Lung (tissue), 12 donors: Measurements from ENCODE around the gene DENND11. TPM values are rescaled to one million over a fixed set of nuclear protein-coding genes. Genes with fewer than 3 reads are reported as not detected.

ENCODE experiments used
- ATAC-seq: fragments of 200-7000 bp; cut with Tn5 transposase; one replicate; pipeline ENCODE4 v1.9.1; 2020; ENCODE audit warnings: moderate number of reproducible peaks; ENCODE audit not compliant: insufficient read depth, low FRiP score
- DNase-seq, 3 donors: peaks; one replicate each; pipeline ENCODE4 v3.0.0-alpha.2; 2013 to 2017
- H3K27ac ChIP-seq, 2 donors: one replicate each; pipeline ENCODE4 v1.5.1; 2013; ENCODE audit warnings: mild to moderate bottlenecking in 2 of 2, moderate library complexity in 2 of 2, control low read depth in 1 of 2, inconsistent platforms in 1 of 2, low read depth in 1 of 2, low read length in 1 of 2
- H3K27me3 ChIP-seq, 3 donors: one replicate each; pipeline ENCODE4 v1.5.1; 2013; ENCODE audit warnings: low read length in 2 of 3; ENCODE audit not compliant: control insufficient read depth in 3 of 3, insufficient read depth in 3 of 3
- H3K36me3 ChIP-seq, 4 donors: one replicate each; pipeline ENCODE4 v1.5.1; 2013; ENCODE audit warnings: low read length in 4 of 4, mild to moderate bottlenecking in 1 of 4, moderate library complexity in 1 of 4; ENCODE audit not compliant: control insufficient read depth in 4 of 4, insufficient read depth in 4 of 4
- H3K4me1 ChIP-seq, 5 donors: one replicate each; pipeline ENCODE4 v1.5.1; 2013; ENCODE audit warnings: low read length in 5 of 5, mild to moderate bottlenecking in 2 of 5, moderate library complexity in 1 of 5; ENCODE audit not compliant: control insufficient read depth in 5 of 5, insufficient read depth in 5 of 5
- H3K4me3 ChIP-seq: one replicate; pipeline ENCODE4 v1.5.1; 2013; ENCODE audit warnings: mild to moderate bottlenecking, control low read depth, moderate library complexity
- H3K9ac ChIP-seq, 2 donors: one replicate each; pipeline ENCODE4 v1.5.1; 2013; ENCODE audit warnings: low read length in 2 of 2, control low read depth in 1 of 2; ENCODE audit not compliant: insufficient read depth in 1 of 2
- H3K9me3 ChIP-seq, 4 donors: one replicate each; pipeline ENCODE4 v1.5.1; 2013; ENCODE audit warnings: low read length in 3 of 4, mild to moderate bottlenecking in 1 of 4, moderate library complexity in 1 of 4; ENCODE audit not compliant: control insufficient read depth in 4 of 4, insufficient read depth in 3 of 4
- CTCF ChIP-seq: IDR thresholded peaks from 2 replicates; pipeline ENCODE4 v1.5.1; 2012; ENCODE audit warnings: mild to moderate bottlenecking; ENCODE audit errors: control extremely low read depth, extremely low read depth
- WGBS, 2 donors: extraction: QIAGEN DNeasy Blood & Tissue Kit; methylation state at CpG; one replicate each; pipeline ENCODE4 v1.1.7; 2013; 5-methylcytosine and 5-hydroxymethylcytosine counted together
- polyA plus RNA-seq, 2 donors: library from polyadenylated mRNA; stranded (reverse); fragments of 200-250 nt; gene quantifications; one replicate each; pipeline ENCODE4 v1.2.1, GENCODE V29; 2013
- total RNA-seq, 2 donors: library from RNA; depleted of rRNA in 1 of 2; stranded (reverse); fragments of >200 nt in 1 of 2; gene quantifications; one replicate each; pipeline ENCODE4 v1.2.1, GENCODE V29; 2014 to 2021
- donor health status: control.
- donor health status: control.
- donor health status: Bipolar disorder and iron deficiency.
- donor health status: healthy.
- donor health status: DM: yes; HTN: yes; CAD: no.

The DENND11 gene
- total and polyA plus RNA-seq, 4 donors = 5.1 to 43.3 (median 16.2) TPM

GRCh38 chr7:141708351-141708750 lies 6.4 kb upstream of the DENND11 start, which contains the start of gene WEE2:
TSS of gene WEE2 (plus strand) at chr7:141708353. CDS start at chr7:141708759, 406 bp downstream.
- ATAC-seq (no peak), DNase-seq (no peak)
- no peak within 1 kb of the TSS for H3K27ac ChIP-seq
- no peaks in the 10 kb centered on the region for H3K27me3 ChIP-seq
- peaks cover 0 to 9% (median 0%) of the 10 kb centered on the region in 5 donors for H3K4me1 ChIP-seq
- 90 to 96% methylated on average over 6 of the region's 6 CpGs for WGBS, 2 donors
- H3K4me3 ChIP-seq = no peak within 1 kb of the TSS
- no peaks in the 10 kb centered on the region for H3K9me3 ChIP-seq
- no peak for TF ChIP-seq CTCF
- H3K36me3 ChIP-seq = no peaks in the 10 kb centered on the region
- H3K9ac ChIP-seq = no peak within 1 kb of the TSS

DNA sequence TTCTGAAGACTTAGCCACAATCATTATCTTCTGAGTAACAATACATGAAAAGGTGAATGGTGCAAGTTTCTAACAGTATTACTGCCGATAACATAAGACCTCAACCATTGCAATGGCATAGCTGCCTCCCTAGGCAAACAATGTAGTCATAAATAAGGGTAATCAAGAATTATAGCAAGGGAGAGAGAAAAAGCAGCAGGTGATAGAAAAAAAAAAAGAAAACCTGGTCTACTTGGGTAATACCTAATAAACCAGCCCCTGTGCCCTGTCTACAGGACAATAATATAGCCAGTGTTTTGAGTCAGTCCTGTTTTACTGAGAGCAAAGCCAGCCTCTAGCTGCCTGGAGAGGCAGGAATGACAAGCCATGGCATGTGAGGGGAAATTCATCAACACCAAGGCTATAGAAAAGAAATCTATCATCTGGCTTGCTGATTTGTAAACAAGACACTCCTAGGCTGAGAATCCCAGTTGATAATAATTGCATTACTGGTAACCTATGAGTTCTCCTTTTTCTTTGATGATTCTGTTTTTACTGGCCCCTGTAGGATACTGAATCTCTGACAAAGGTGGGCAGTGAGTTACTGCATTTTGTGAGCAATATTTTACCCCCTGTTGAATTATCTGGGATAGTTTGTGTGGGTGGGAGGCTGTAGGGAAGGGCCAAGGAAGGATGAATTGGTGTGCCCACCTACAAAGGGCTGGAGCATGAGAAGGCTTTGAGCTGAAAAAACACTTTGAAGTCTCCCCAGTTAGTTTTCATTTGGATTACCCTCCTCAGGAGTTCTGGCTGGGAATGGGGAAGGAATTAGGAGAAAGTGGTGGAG lies 4.5 kb upstream of the DENND11 start:
- Histone ChIP-seq H3K4me3 (no peak overlapping the region), H3K9me3 (no peaks in the 10 kb centered on the region), H3K4me1 (peaks cover 0 to 16% (median 0%) of the 10 kb centered on the region in 5 donors), H3K9ac (no peak overlapping the region), H3K27ac (no peak overlapping the region), H3K27me3 (no peaks in the 10 kb centered on the region), H3K36me3 (no peaks in the 10 kb centered on the region)
- no peak for TF ChIP-seq CTCF
- DNase-seq (no peak), ATAC-seq (no peak)
- WGBS, 2 donors = 95 to 98% methylated on average over 1 of the region's 1 CpG

DNA sequence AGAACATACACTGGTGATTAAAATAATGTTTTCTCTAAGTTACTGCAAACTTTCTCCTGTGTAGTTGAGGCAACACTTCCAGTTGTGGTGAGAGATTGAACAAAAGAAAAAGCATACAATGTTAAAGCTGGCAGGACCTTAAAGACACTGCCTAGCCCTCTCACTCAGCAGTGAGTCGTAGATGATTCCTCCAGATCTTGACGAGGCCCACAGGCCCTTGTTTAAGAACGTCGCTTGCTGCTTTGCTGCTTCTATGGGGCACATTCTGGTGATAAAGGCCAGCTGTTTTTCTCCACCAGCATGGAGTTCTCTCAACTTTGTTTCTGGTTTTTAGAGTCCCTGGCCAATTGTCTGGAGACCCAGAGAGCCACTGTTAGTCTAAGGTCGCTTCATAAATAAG lies 2.8 kb upstream of the DENND11 start:
- no peak for ATAC-seq
- DNase-seq = peak in 1 of 3 donors; percentile 31
- TF ChIP-seq CTCF = no peak
- 85 to 92% methylated on average over 5 of the region's 5 CpGs for WGBS, 2 donors
- H3K27me3 ChIP-seq = no peaks in the 10 kb centered on the region
- no peaks in the 10 kb centered on the region for H3K9me3 ChIP-seq
- no peak overlapping the region for H3K9ac ChIP-seq
- no peak overlapping the region for H3K4me3 ChIP-seq
- no peaks in the 10 kb centered on the region for H3K36me3 ChIP-seq
- no peak overlapping the region for H3K27ac ChIP-seq
- peaks cover 0 to 25% (median 8%) of the 10 kb centered on the region in 5 donors for H3K4me1 ChIP-seq
